ENCODE results near the gene SCN5A.

- TF ChIP-seq EZH2 (IDR thresholded peaks at IDR 0.05; ENCODE audit: insufficient read depth, poor library complexity, severe bottlenecking) (no peak), EZH2phosphoT487 (IDR thresholded peaks at IDR 0.05; ENCODE audit: insufficient read depth, low read depth) (no peak)
Observed at GRCh38 chr3:38545983-38546382, 103.5 kb downstream of the SCN5A start.

Data from GM23248 (cell line).